ENCODE measurements around the gene MED29.

The MED29 gene

DNA sequence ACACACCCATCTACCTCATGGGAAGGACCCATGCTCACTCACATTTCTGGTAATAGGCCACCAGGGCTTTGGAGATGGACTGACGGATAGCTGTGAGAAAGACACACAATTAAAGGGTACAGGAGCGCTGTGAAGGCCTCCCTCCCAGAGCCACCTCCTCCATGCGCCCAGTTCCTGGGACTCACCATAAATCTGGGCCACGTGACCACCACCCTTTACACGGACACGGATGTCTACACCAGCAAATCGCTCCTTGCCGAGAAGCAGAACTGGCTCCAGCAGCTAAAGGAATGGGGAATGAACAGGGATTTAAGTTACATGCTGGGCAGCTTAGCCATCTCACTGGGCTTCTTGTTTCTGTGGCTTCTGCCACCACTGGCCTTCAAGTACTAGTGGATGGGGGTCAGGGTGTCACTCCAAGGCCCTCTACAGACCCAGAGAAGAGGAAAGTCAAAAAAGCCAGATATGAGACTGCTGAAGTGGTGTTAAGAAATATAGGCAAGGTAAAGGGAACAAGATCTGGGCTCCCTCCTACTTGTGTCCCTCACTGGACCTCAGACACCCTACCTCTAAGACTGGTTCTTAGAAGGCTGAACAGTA, 42.4 kb downstream of the MED29 start:
- no peak for DNase-seq

DNA sequence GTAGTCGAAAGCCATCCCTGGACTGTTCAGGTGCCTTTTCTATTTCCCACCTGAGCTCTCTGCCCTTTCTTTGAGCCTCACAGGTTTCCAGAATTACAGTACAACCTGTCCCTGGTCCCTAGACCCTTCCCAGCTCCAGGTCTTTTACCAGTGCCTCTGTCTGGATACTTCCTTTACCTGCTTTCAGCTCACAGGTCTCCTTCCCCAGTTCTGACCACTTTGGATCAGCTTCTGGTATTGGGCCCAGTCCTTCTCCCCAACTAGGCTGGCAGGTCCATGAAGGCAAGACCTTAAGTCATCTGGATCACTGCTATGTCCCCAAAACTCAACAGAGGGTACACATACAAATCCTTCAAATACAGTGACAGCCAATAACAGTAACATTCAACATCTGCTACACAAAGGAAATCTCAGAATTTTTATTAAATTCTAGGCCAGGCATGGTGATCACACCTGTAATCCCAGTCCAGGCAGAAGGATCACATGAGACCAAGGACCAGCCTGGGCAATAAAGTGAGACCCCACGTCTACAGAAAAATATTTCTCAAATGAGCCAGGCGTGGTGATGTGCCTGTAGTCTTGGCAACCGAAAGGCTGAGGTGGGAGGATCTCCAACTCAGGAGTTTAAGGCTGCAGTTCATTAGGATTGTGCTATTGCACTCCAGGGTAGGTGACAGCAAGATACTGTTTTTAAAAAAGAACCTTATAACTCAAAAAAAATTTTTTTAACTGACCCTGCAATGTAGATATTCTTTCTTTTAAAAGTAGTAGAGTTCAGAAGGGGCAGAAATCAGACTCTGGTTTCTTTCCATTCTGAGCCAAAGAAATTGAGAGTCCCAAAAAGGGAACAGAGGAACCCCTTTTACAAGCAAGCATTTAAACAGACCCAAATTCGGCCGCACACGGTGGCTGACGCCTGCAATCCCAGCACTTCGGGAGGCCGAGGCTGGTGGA, 43.2 kb downstream of the MED29 start:
- no peak for DNase-seq

DNA sequence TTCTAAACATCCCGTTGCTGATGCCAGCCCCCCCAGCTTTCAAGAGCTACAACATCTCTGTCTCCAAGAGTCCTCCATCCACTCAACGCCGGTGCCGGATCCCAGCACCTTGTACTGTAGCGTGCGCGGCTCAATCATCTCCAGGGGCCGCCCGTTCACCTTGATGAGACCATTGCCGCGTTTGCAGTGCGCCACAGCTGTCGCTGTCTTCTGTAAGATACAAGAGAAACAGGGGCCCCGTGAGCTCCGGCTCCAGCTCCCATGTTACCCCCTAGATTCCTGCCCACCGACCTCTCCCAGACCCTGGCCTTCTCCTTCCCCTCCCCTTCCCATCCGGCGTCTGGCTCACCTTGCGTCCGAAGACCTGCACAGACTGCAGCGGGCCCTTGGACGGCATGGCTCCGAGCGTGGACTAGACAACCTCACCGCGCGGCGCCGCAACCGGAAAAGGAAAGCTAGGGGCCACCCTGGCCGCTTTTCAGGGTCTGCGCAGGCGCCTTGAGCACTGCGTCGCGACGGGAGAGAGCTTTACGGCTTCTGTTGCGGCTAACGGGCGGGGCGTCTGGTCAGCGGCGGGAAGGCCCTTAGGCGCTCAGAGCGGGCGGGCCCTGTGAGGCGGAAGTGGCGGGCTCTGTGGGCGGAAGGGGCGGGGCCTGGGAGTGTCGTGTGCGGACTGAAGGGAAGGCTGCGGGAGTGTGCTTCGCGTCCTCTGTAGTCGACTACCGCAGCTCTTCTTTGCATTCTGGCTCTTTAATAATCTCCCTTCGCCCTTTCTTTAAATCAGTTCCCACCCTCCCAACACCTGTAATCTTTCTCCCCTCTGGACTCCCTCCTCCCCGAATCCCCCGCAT, 44.5 kb downstream of the MED29 start, which contains the start of gene RPS16:
RPS16 (minus strand) TSS at position 451 of the 851 bp plus-strand sequence; CDS start at position 397, 54 bp downstream.
- peak; percentile 99 for DNase-seq

DNA sequence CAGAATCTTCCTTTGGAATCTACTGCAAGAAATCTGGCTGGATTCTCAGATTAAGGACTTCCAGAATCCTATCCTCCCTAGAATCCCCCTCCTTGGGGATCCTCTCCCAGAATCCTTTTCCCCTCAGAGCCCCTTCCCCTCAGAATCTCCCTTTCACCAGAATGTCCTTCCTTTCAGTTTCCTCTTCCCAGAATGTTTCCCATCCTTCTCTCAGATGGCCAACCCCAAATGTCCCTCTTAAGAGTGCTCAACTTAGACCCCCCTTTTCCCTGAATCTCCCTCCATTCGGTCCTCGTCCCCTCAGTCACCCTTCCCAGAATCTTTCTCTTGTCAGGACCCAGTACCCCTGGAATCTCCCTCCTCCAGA, 45.2 kb downstream of the MED29 start:
- no peak for DNase-seq

DNA sequence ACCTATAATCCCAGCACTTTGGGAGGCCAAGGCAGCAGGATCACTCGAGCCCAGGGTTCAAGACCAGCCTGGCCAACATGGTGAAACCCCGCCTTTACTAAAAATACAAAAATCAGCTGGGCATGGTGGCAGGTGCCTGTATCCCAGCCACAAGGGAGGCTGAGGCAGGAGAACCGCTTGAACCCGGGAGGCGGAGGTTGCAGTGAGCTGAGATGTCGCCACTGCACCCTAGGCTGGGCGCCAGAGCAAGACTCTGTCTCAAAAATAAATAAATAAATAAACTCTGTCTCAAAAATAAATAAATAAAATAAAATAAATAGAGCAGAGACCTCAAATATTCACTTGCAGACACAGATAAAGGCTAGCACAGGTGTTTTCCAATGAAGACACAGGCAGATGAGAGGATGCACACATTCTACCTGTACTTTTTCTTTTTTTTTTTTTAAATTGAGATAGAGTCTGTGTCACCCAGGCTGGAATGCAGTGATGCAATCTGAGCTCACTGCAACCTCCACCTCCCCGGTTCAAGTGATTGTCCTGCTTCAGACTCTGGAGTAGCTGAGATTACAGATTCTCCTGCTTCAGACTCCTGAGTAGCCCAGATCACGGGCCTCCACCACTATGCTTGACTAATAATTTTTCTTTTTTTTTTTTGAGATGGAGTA, 47.2 kb downstream of the MED29 start:
- no peak for DNase-seq

DNA sequence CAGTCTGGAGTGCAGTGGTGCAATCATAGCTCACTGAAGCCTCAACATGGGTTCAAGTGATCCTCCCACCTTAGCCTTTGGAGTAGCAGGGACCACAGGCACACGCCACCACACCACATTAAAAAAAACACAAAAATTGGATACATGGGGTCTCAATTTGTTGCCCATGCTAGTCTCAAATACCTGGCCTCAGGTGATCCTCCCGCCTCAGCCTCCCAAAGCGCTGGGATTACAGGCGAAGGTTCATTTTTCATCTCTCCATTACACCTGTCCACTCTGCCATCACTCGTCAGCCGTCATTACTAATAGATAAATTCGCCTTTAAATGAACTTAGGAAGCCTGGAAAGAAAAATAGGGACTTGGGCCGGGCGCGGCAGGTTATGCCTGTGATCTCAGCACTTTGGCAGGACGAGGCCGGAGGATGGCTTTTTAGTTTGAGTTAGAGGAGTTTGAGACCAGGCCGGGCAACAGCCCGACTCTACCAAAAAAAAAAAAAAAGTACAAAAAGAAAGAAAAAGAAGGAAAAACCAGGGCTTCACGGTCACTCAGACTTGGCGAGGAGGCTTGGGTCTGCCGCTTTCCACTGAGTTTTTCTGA, 53.5 kb downstream of the MED29 start:
- DNase-seq: no peak

DNA sequence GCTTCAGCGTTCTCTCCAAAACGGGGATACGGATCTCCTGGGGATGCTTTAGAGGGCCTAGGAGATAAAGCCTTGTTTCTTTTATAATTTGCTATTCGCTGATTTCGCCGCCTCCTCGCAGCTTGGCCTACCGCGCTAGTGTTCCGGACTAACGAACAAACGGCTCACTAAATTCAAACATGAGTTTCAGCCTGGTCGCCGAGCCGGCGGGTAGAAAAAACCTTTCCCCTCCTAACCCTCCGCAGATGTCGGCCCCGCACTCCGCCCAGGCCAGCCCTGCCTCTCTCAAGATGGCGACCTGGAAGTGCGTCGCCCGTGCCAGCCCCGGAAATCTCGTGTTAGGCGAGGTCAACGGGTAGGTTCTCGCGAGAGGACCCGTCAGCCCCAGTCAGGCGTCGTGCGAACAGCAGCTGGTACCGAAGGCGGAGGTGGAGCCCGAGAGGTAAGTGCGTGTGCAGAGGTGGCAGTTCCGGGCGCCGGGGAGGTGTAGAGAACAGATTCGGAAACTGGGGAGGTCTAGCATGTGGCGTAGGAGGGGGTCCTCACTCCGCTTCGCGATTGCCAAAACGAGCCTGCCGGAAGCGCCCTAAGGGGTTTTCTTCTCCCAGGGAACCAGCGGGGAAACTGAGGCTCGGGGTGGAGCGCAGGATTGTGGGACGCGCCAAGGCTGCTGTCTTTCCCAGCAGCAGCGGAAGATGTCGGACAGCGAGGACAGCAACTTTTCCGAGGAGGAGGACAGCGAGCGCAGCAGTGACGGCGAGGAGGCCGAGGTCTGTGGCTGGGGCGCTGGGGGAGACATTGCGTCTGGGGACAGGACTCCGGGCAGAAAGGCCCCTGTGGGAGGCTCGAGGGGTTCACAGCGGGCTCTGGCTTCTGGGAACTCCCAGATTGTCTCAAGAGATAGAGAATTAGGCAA, 54.3 kb downstream of the MED29 start, which contains the start of gene SUPT5H:
SUPT5H (plus strand) TSS at position 387 of the 916 bp plus-strand sequence; CDS start at position 696, 309 bp downstream.
- peak; percentile 97 for DNase-seq

DNA sequence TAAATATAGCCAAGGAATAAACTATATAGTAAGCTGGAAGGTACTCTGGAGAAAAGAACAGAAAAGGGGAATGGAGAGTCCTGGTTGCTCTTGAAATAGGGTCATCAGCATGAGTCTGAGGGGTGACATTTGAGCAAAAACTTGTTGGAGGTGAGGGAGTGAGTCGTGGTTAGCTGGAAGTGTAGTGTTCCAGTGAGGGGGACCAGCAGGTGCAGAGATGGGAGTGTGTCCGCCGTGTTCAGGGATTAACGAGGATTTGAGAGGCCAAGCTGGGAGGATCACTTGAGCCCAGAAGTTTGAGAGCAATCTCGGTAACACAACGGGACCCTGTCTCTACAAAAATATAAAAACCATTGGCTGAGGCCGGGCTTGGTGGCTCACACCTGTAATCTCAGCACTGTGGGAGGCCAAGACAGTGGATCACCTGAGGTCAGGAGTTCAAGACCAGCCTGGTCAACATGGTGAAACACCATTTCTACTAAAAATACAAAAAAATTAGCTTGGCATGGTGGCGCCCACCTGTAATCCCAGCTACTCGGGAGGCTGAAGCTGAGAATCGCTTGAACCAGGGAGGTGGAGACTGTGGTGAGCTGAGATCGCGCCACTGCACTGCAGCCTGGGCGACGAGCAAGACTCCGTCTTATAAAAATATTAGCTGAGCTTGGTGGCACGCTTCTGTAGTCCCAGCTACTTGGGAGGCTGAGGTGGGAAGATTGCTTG, 55.3 kb downstream of the MED29 start:
- DNase-seq: no peak

DNA sequence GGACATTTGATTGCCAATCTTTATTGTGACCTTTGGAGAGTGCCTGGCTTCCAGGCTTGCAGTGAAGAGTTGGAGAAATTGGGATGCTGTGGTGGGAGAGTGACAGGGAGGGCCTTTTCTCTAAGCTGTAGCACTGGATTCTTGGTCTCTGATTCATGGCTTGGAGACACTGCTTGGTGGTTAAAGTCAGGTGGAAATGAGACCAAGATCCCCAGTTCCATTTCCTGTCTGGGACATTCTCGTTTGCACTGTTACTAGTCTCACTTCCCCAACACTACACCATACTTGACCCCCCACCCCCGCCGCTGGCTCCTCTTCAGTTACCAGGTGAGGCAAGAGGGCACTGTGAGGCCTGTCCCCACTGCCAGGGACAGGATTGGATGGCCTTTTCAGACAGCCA, 57.1 kb downstream of the MED29 start:
- no peak for DNase-seq

DNA sequence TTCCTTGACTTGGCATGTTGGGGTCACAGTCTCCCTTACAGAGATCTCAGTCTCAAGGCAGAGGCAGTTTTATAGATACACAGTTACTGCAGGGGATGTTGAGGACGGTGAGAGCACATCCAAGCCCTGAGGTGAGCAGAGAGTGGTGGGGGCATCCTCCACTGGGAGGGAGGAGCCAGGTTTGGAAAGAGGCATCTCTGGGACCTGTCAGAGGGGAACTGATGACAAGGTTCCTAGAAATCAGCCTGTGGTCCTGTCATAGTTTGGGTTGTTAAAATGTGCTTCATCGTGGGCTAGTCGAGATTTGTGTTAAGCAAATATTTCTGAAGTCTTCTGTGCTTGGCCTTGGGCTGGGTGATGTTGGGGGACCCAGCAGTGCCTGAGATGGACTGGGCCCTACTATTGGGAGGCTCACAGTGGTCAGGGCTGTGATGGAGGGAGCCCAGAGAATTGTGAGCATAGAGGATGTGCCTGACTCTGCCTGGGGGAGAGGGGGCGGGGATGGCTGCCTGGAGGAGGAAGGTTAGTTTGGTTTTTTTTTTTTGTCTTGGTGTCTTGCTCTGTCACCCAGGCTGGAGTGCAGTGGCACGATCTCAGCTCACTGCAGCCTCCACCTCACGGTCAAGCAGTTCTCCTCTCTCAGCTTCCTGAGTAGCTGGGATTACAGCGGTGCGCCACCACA, 58.1 kb downstream of the MED29 start:
- no peak for DNase-seq
